Measurements from ENCODE around the gene TIGD7. TPM values are rescaled to one million over a fixed set of nuclear protein-coding genes. Genes with fewer than 3 reads are reported as not detected.

TIGD7 gene
- total RNA-seq: 2.5 and 2.8 TPM in 2 replicates

GRCh38 chr16:3305109-3306068 lies at the start of gene TIGD7, which contains the start of gene ZNF75A:
Gene TIGD7 (minus strand): TSS chr16:3305430. CDS start chr16:3300614, 4,816 bp downstream.
Gene ZNF75A (plus strand): TSS chr16:3305497. CDS start chr16:3308429, 2,932 bp downstream.

GRCh38 chr16:3282730-3283542 lies 22.3 kb downstream of the TIGD7 start, which contains the start of gene ZNF263:
Gene ZNF263 (plus strand): TSS chr16:3283491. CDS start chr16:3283819, 328 bp downstream.

GRCh38 chr16:3256146-3256865 lies 48.9 kb downstream of the TIGD7 start, which contains the start of gene MEFV:
Gene MEFV (minus strand): TSS chr16:3256633. CDS start chr16:3256587, 46 bp downstream.

Other genes with a start within 250 kb of the TIGD7 start
- gene IL32, start 239.8 kb downstream of the TIGD7 start, total RNA-seq: 9.7 and 131 TPM in 2 replicates
- not detected in 2 replicates for gene ZSCAN10, start 206.1 kb downstream of the TIGD7 start, total RNA-seq
- gene ZNF205, start 192.8 kb downstream of the TIGD7 start, total RNA-seq: 10.7 and 13.8 TPM in 2 replicates
- 3.9 and 5.2 TPM in 2 replicates for gene ZNF213, start 170.4 kb downstream of the TIGD7 start, total RNA-seq
- gene OR1F1, start 117.2 kb downstream of the TIGD7 start, total RNA-seq: not detected in 2 replicates
- 8.1 and 9.4 TPM in 2 replicates for gene ZNF200, start 70.3 kb downstream of the TIGD7 start, total RNA-seq
- not detected in 2 replicates for gene MEFV, start 48.8 kb downstream of the TIGD7 start, total RNA-seq
- gene ZNF263, start 21.9 kb downstream of the TIGD7 start, total RNA-seq: 46.5 and 54.7 TPM in 2 replicates
- gene ZNF75A, start 67 bp upstream of the TIGD7 start, total RNA-seq: 15.4 and 19.0 TPM in 2 replicates
- not detected in 2 replicates for gene OR2C1, start 50.5 kb upstream of the TIGD7 start, total RNA-seq
- 11.5 and 16.2 TPM in 2 replicates for gene ZSCAN32, start 95.6 kb upstream of the TIGD7 start, total RNA-seq
- 10.3 and 15.7 TPM in 2 replicates for gene ZNF174, start 95.8 kb upstream of the TIGD7 start, total RNA-seq
- 1.3 and 1.8 TPM in 2 replicates for gene ZNF597, start 138.1 kb upstream of the TIGD7 start, total RNA-seq
- gene NAA60, start 138.2 kb upstream of the TIGD7 start, total RNA-seq: 16.8 and 19.1 TPM in 2 replicates
- not detected in 2 replicates for gene C16orf90, start 190.1 kb upstream of the TIGD7 start, total RNA-seq
- gene CLUAP1, start 195.6 kb upstream of the TIGD7 start, total RNA-seq: 10.5 and 12.6 TPM in 2 replicates